Measurements from ENCODE around the gene SPATA20. TPM values are rescaled to one million over a fixed set of nuclear protein-coding genes. Genes with fewer than 3 reads are reported as not detected.

The SPATA20 gene
- total RNA-seq, 8 experiments from 2014 or later: 5.4 to 64.4 (median 25.4) TPM

DNA sequence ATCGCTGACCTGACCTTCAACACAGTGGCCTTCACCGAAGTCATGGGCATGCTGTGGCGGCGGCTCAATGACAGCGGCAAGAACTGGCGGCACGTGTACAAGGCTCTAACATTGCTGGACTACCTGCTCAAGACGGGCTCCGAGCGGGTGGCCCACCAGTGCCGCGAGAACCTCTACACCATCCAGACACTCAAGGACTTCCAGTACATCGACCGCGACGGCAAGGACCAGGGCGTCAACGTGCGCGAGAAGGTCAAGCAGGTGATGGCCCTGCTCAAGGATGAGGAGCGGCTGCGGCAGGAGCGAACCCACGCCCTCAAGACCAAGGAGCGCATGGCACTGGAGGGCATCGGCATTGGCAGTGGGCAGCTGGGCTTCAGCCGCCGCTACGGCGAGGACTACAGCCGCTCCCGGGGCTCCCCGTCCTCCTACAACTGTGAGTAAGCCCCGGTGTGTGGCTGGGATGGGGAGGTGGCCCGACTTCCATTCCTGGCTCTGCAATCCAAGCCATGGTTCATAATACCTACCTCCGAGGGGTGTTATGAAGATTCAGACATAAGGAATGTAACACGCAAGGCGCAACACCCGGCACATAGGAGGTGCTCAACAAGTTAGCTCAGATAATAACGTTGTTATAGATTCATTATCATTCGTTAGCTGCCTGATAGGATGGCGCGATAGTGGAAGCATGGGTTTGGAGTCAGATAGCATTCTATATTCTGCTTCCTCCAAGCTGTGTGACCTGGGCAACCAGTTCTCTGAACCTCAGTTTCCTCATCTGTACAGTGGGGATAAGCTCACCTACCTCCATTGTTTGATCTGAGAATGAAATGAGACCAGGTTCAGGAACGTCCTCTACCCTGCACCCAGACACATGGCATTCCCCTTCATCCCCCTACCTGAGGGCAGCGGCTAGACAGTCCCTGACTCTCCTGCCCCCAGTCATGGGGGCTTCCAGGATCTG lies 10.0 kb upstream of the SPATA20 start:
- Histone ChIP-seq H3K27ac (no peak overlapping the region), H3K4me1 (replicated peaks in 1 of 2) (peaks cover 42 to 43% of the 10 kb centered on the region in 2 donors), H3K4me3 (no peak overlapping the region)
- no peak for ATAC-seq (replicated peaks in 6 of 8)
- 70 to 100% (median 94%) methylated on average over 1 to 29 of the region's 45 CpGs for WGBS, 10 experiments
- in situ Hi-C loops (cut with MboI; ENCODE audit: low pct_unique_long_range_greater_than_20kb in 2 of 9, low sequenced_read_pairs in 9 of 9, unreplicated experiment in 9 of 9): loop anchor here in 2 of 9 experiments (25.0 kb wide), 1 partner anchor 300 kb away; the partner anchor contains the start of gene WFIKKN2 (in 2 of the 2)

DNA sequence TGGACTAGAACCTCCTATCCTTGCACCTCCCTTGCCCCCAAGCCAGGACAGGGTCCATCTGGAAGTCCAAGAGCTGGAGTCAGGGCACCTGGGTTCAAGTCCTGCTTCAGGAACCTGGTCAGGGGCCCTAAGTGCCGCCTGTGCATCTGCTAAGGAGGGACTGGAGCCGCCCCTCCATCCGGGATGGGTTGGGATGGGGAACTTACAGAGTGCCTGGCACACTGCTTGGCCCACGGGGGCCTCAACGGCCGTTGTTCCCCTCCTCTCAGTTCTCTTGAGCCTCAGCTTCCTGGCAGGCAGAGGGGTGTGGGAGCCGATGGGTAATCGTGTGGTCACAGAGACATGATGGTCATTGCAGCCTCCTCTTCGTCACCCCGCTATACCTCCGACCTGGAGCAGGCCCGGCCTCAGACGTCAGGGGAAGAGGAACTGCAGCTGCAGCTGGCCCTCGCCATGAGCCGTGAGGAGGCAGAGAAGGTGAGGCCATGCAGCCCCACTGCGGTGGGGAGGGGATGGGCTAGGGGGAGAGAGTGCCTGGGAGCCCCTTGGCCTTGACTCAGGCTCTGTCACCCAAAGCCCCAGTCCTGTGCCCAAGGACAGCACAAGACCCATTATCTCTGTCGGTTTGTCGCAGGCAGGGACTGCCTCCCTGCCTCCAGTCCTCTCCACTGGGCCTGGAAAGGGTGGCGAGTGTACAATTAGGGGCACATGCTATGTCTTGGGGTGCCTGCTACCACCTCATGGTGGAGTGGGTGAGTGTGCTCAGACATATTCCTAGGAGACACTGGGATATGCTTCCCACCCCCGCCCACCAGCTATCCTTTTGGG lies 9.0 kb upstream of the SPATA20 start:
- in situ Hi-C loops (cut with MboI; ENCODE audit: low pct_unique_long_range_greater_than_20kb in 2 of 9, low sequenced_read_pairs in 9 of 9, unreplicated experiment in 9 of 9): loop anchor here in 2 of 9 experiments (25.0 kb wide), 1 partner anchor 299 kb away; the partner anchor contains the start of gene WFIKKN2 (in 2 of the 2)
- ATAC-seq (replicated peaks in 6 of 8): no peak
- Histone ChIP-seq H3K27ac (peak overlapping the region; percentile 57 to 68), H3K4me1 (replicated peaks in 1 of 2) (peaks cover 37 to 41% of the 10 kb centered on the region in 2 donors), H3K4me3 (no peak overlapping the region)
- 57 to 58% methylated on average over 1 to 6 of the region's 20 CpGs; no CpG with 5 or more reads in 8 of the 10 experiments for WGBS, 10 experiments

DNA sequence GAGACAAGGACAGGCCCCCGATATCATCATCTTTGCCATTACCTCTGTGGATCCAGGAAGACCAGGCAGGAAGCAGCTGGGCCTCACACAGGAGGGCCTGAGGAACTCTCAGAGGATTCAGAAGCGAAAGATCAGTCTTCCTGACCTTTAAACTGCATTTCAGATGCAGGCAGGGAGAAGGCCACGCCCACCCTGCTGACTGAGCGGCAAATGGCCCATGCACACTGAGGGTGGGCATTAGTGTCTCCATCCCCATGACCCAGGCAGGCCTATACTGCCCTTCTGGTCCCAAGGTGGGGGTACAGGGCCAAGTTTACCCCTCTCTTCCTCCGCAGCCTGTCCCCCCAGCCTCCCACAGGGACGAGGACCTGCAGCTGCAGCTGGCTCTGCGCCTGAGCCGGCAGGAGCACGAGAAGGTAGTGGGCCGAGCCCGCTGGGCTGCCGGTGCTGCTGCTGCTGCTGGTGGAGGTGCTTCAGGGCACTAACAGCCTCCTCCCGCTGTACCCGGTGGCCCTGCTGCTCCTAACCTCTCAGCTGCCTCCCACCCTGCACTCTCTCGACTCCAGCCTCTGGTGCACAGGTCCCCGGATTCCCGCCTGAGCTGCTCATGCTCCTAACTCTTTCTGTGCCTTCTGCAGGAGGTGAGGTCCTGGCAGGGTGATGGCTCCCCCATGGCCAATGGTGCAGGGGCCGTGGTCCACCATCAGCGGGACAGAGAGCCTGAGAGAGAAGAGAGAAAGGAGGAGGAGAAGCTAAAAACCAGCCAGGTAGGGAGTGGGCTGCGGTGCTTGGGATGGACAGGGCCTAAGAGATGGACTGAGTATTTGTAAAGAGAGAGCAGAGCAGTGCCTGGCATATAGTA lies 8.2 kb upstream of the SPATA20 start:
- no peak overlapping the region for H3K4me3 ChIP-seq
- H3K27ac ChIP-seq: peak overlapping the region; percentile 57 to 68
- in situ Hi-C loops (cut with MboI; ENCODE audit: low pct_unique_long_range_greater_than_20kb in 2 of 9, low sequenced_read_pairs in 9 of 9, unreplicated experiment in 9 of 9): loop anchor here in 2 of 9 experiments (25.0 kb wide), 1 partner anchor 299 kb away; the partner anchor contains the start of gene WFIKKN2 (in 2 of the 2)
- 53 to 86% (median 65%) methylated on average over 1 to 6 of the region's 20 CpGs; no CpG with 5 or more reads in 5 of the 10 experiments for WGBS, 10 experiments
- peak in 5 of 8 experiments; percentile 4 to 49 (median 31) for ATAC-seq (replicated peaks in 6 of 8)
- peaks cover 32 to 34% of the 10 kb centered on the region in 2 donors for H3K4me1 ChIP-seq (replicated peaks in 1 of 2)

DNA sequence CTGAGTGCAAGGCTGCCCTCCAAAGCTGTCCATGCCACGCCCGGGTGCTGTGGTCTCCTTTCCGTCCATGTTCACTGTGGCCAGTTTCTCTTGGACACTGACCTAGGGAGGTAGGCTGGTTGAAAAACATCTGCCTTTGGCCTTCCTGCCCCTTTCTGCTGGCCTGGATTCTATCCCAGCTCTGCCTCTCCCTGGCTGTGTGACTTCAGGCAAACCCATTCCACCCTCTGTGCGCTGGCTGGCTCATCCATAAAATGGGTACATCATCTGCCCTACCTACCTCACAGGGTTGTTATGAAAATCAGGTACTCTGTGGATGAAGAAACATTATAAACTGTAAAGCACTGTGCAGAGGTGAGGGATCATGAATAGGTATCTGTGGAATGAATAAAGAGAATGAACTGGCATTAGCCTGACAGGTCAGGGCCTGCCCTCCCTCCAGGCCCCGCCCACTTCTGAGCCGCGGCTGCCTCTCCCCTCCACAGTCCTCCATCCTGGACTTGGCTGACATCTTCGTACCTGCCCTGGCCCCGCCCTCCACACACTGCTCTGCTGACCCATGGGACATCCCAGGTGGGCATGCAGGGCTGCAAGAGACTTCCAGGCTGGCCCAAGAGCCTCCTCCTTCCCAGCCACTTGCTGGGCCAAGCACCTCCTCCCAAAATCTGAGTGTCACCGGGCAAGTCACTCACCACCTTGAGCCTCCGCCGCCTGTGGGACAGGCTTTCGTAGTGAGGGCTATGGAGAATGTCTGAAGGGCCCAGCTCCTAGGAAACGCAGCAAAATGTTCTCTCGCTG lies 7.0 kb upstream of the SPATA20 start:
- Histone ChIP-seq H3K27ac (no peak overlapping the region), H3K4me3 (no peak overlapping the region), H3K4me1 (replicated peaks in 1 of 2) (peaks cover 27 to 29% of the 10 kb centered on the region in 2 donors)
- in situ Hi-C loops (cut with MboI; ENCODE audit: low pct_unique_long_range_greater_than_20kb in 2 of 9, low sequenced_read_pairs in 9 of 9, unreplicated experiment in 9 of 9): loop anchor here in 5 of 9 experiments (10.0 to 25.0 kb wide), 4 partner anchors 145 to 305 kb away; partner anchors contain the start of gene WFIKKN2 (in 2 of the 5)
- WGBS, 10 experiments: 20 to 100% (median 100%) methylated on average over 1 to 4 of the region's 15 CpGs; no CpG with 5 or more reads in 4 of the 10 experiments
- no peak for ATAC-seq (replicated peaks in 6 of 8)

DNA sequence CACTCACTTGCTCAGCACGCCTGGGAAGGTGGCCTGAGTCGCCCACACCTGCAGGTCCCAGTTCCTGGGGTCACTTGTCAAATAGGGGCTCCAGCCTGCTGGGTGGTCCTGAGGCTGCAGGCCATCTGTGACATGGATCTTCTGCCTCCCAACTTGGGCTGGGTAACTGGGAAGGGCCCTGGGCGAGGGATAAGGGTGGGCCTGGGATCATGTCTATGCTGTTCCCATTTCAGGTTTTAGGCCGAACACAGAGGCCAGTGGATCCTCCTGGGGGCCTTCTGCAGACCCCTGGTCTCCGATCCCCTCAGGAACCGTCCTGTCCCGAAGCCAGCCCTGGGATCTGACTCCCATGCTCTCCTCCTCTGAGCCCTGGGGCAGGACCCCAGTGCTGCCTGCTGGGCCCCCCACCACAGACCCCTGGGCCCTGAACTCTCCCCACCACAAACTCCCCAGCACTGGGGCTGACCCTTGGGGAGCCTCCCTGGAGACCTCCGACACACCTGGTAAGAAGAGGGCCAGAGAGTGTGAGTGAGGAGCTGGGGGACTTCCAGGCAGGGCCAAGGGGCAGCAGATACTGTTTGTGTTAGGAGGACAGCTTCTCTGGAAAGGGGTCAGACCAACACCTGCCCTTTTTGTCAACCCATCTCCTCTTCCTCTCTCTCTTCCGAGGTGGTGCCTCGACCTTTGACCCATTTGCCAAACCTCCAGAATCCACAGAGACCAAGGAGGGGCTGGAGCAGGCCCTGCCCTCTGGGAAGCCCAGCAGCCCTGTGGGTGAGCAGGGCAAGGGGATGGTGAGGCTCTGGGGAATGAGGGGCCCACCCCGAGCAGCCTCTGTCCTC lies 6.2 kb upstream of the SPATA20 start:
- no peak overlapping the region for H3K27ac ChIP-seq
- peaks cover 27 to 29% of the 10 kb centered on the region in 2 donors for H3K4me1 ChIP-seq (replicated peaks in 1 of 2)
- H3K4me3 ChIP-seq: no peak overlapping the region
- 67 to 80% methylated on average over 1 of the region's 11 CpGs; no CpG with 5 or more reads in 8 of the 10 experiments for WGBS, 10 experiments
- in situ Hi-C loops (cut with MboI; ENCODE audit: low pct_unique_long_range_greater_than_20kb in 2 of 9, low sequenced_read_pairs in 9 of 9, unreplicated experiment in 9 of 9): loop anchor here in 5 of 9 experiments (10.0 to 25.0 kb wide), 4 partner anchors 144 to 304 kb away; partner anchors contain the start of gene WFIKKN2 (in 2 of the 5)
- no peak for ATAC-seq (replicated peaks in 6 of 8)

DNA sequence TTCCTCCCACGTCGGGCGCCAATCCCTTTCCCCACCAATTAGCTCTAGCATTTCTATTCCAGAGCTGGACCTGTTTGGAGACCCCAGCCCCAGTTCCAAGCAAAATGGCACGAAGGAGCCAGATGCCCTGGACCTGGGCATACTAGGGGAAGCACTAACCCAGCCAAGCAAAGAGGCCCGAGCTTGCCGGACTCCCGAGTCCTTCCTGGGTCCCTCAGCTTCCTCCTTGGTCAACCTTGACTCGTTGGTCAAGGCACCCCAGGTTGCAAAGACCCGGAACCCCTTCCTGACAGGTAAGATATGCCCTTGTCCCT lies 5.6 kb upstream of the SPATA20 start:
- in situ Hi-C loops (cut with MboI; ENCODE audit: low pct_unique_long_range_greater_than_20kb in 2 of 9, low sequenced_read_pairs in 9 of 9, unreplicated experiment in 9 of 9): loop anchor here in 5 of 9 experiments (10.0 to 25.0 kb wide), 4 partner anchors 143 to 303 kb away; partner anchors contain the start of gene WFIKKN2 (in 2 of the 5)
- 40 to 93% (median 80%) methylated on average over 1 to 3 of the region's 9 CpGs; no CpG with 5 or more reads in 5 of the 10 experiments for WGBS, 10 experiments

DNA sequence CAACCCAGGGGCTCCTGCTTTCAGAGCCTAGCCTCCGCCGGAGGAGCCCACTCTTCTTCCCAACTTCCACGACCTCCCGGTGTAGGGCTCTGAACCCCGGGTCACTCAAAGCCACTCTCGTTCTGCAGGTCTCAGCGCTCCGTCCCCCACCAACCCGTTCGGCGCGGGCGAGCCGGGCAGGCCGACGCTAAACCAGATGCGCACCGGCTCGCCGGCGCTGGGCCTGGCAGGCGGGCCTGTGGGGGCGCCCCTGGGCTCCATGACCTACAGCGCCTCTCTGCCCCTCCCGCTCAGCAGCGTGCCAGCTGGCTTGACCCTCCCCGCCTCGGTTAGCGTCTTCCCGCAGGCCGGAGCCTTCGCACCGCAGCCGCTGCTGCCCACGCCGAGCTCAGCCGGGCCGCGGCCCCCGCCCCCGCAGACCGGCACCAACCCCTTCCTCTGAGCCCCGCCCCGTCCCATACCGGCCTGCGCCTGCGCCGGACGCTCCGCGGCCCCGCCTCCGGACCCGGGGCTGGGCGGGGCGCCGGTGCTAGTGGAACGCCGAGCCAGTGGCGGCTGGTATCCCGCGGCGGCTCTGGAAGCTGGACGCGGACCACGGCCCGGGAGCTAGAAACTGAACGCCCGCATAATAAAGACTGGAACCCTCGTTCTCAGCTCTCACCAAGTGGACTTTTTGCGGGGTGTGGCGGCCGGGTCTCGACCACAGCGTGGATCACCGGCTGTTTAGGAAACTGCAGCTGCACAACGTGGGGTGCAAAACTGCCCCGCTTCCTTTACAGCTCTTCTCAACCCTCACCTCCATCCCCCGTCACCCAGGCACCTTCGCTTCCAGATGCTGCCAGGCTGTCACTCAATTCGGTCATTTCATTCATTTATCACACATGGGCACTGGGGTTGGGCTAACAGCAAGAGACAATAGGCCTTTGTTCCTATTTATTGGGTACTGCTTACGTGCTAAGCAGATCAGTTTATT lies 5.0 kb upstream of the SPATA20 start:
- WGBS, 10 experiments: 0 to 24% (median 8%) methylated on average over 2 to 17 of the region's 82 CpGs; no CpG with 5 or more reads in 2 of the 10 experiments
- in situ Hi-C loops (cut with MboI; ENCODE audit: low pct_unique_long_range_greater_than_20kb in 2 of 9, low sequenced_read_pairs in 9 of 9, unreplicated experiment in 9 of 9): loop anchor here in 5 of 9 experiments (10.0 to 25.0 kb wide), 4 partner anchors 143 to 303 kb away; partner anchors contain the start of gene WFIKKN2 (in 2 of the 5)
- peak; percentile 73 to 86 (median 81) for ATAC-seq (replicated peaks in 6 of 8)
- Histone ChIP-seq H3K27ac (peak overlapping the region; percentile 49 to 61), H3K4me1 (replicated peaks in 1 of 2) (peaks cover 29 to 30% of the 10 kb centered on the region in 2 donors), H3K4me3 (peak overlapping the region; percentile 38 to 52 (median 42))

More for the DNA sequence above, 5.6 kb upstream of the SPATA20 start:
- no peak for ATAC-seq (replicated peaks in 6 of 8)
- Histone ChIP-seq H3K27ac (no peak overlapping the region), H3K4me1 (replicated peaks in 1 of 2) (peaks cover 27 to 29% of the 10 kb centered on the region in 2 donors), H3K4me3 (peak overlapping the region; percentile 38 to 52 (median 42))

DNA sequence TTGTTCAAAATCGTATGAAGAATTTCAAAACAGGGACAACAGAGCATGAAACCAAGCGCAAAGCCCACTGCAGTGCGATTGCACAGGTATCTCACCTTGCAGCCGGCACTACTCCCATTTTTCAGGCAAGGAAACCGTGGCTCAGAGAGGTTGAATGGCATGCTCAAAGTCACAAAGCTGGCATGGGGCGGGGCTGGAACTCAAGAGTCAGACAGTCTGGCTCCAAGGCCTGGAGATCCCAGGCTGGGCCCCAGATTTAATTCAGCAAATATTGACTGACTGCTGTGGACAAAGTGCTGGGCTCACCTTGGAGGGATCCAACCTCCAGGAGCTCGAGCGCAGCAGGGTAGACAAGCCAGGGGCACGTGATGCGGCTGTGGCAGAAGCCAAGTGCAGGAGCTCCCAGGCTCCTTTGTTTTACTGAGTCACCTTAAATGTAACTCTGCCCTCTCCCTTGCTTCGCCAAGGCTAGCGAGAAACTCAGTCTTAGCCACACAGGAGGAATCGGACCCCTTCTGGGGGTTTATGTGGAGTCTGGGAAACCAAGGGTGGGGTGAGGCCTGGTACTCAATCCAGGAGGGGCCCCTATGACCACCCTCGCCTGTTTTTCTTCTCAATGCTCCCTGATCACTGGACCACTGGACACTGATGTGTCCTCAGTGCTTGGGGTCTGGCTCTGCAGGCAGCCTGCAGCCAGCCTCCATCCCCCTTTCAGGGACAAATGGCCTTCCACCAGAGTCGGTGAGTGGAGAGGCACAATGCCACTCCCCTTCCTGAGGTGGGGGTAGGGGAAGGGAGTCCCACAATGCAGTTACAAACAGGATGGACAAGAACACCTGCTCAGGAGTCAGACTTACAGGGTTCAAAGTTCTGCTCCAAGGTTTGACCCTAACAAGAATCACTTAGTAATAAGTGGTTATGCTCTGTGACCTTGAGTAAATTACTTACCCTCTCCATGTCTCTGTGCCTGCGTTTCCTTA lies 3.9 kb upstream of the SPATA20 start:
- Histone ChIP-seq H3K4me1 (replicated peaks in 1 of 2) (peaks cover 28 to 32% of the 10 kb centered on the region in 2 donors), H3K4me3 (peak overlapping the region; percentile 38 to 52 (median 42)), H3K27ac (peak overlapping the region in 1 of 2 donors; percentile 61)
- 45 to 100% (median 77%) methylated on average over 1 to 7 of the region's 16 CpGs; no CpG with 5 or more reads in 1 of the 10 experiments for WGBS, 10 experiments
- no peak for ATAC-seq (replicated peaks in 6 of 8)
- in situ Hi-C loops (cut with MboI; ENCODE audit: low pct_unique_long_range_greater_than_20kb in 2 of 9, low sequenced_read_pairs in 9 of 9, unreplicated experiment in 9 of 9): loop anchor here in 5 of 9 experiments (10.0 to 25.0 kb wide), 4 partner anchors 142 to 302 kb away; partner anchors contain the start of gene WFIKKN2 (in 2 of the 5)

DNA sequence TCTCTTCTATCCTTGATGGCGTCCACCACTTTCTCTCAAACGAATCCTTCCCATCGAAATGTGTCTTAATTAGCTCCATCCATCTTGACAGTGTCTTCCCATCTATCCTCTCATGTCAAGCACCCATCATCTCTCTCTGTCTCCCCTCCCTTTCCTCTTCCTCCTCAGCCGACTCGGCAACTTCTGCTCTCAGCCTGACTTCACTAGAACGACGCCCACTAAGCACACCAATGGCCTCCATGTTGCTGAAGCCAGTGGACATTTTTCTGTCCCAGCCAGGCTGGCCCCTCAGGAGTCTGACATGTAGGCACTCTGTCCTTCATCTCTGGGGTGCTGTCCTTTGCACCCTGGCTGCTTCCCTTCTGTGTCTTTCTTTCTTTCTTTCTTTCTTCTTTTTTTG lies 2.5 kb upstream of the SPATA20 start:
- in situ Hi-C loops (cut with MboI; ENCODE audit: low pct_unique_long_range_greater_than_20kb in 2 of 9, low sequenced_read_pairs in 9 of 9, unreplicated experiment in 9 of 9): loop anchor here in 5 of 9 experiments (10.0 to 25.0 kb wide), 4 partner anchors 140 to 300 kb away; partner anchors contain the start of gene WFIKKN2 (in 2 of the 5)
- Histone ChIP-seq H3K4me3 (no peak overlapping the region), H3K27ac (no peak overlapping the region), H3K4me1 (replicated peaks in 1 of 2) (peaks cover 15 to 22% of the 10 kb centered on the region in 2 donors)
- no peak for ATAC-seq (replicated peaks in 6 of 8)
- 12 to 100% (median 84%) methylated on average over 1 to 7 of the region's 7 CpGs for WGBS, 10 experiments
